ENCODE data around the gene CHKA. TPM values are rescaled to one million over a fixed set of nuclear protein-coding genes. Genes with fewer than 3 reads are reported as not detected.

Gene CHKA
- total RNA-seq, 4 donors from 2014 or later, result 86.8 to 106 (median 93.1) TPM

DNA sequence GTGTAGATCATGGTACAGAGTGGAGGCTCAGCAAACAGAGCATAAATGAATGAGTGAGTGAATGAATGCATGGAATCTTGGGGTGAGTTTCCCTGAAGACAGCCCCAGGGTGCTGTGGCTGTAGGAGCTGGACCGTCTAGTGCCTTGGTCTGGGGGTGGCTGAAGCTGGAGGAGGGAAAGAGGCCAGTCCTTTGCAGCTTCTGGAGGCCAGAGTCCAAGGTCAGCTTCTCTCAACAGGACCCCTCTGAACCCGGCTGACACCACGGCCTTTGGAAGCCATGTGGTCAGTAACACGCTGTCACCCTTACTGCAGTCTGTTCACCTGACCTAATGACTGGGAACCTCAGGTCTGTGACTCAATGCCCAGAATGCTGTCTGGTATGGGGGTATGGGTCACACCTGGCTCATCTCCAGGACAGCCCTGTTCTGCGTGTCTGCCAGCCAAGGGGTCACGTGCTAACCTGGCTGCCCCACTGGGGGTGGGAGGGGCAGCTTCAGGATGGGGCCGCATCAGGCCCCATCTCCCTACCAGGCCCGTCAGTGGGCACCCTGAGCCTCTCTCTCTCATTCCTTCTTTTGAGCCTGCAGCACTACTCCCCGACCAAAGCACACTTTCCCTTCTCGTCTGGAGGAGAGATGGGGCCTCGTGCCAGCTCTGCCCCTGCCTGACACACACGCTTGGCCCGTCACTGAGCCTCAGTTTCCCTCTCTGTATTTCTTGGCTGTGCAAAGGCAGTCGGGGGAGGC is 24.1 kb upstream of the CHKA start:
- peak; percentile 63 to 67 for DNase-seq
- WGBS, 2 donors, result 51 to 67% methylated on average over 12 to 14 of the region's 14 CpGs
- Histone ChIP-seq H3K4me1 (peaks cover 65 to 86% of the 10 kb centered on the region in 2 donors), H3K9me3 (no peaks in the 10 kb centered on the region), H3K36me3 (no peaks in the 10 kb centered on the region), H3K4me3 (replicated peaks in 1 of 3) (no peak overlapping the region), H3K27me3 (no peaks in the 10 kb centered on the region), H3K27ac (peak overlapping the region; percentile 93 to 99 (median 95))
- TF ChIP-seq, protein P1, sequence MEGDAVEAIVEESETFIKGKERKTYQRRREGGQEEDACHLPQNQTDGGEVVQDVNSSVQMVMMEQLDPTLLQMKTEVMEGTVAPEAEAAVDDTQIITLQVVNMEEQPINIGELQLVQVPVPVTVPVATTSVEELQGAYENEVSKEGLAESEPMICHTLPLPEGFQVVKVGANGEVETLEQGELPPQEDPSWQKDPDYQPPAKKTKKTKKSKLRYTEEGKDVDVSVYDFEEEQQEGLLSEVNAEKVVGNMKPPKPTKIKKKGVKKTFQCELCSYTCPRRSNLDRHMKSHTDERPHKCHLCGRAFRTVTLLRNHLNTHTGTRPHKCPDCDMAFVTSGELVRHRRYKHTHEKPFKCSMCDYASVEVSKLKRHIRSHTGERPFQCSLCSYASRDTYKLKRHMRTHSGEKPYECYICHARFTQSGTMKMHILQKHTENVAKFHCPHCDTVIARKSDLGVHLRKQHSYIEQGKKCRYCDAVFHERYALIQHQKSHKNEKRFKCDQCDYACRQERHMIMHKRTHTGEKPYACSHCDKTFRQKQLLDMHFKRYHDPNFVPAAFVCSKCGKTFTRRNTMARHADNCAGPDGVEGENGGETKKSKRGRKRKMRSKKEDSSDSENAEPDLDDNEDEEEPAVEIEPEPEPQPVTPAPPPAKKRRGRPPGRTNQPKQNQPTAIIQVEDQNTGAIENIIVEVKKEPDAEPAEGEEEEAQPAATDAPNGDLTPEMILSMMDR (IDR thresholded peaks at IDR 0.05), result no peak
- TF ChIP-seq POLR2A (IDR thresholded peaks at IDR 0.05), result no peak
- intact Hi-C loops (cut with DNase I), result no loop called here

DNA sequence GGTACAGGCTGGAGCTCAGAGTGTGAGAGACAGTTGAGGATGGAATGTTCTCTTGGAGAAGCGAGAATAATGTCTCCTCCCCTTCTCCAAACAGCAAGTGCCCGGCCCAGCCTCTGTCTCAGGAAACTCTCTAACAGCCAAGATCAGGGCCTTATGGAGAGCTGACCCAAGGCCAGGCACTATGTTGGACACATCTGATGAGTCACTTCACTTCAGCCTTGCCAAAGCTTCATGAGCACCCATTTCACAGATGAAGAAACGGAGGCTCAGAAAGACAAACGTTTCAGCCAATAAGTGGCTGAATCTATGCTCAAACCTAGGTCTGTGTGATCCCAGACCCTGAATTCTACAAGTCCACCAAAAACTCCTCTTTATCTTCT is 22.1 kb upstream of the CHKA start:
- WGBS, 2 donors, result 87% methylated on average over 4 of the region's 4 CpGs
- no peaks in the 10 kb centered on the region for H3K9me3 ChIP-seq
- H3K36me3 ChIP-seq, result no peaks in the 10 kb centered on the region
- H3K4me1 ChIP-seq, result peaks cover 71 to 79% of the 10 kb centered on the region in 2 donors
- TF ChIP-seq, protein P1 (IDR thresholded peaks at IDR 0.05), result no peak
- no peak for TF ChIP-seq POLR2A (IDR thresholded peaks at IDR 0.05)
- peak overlapping the region; percentile 89 to 92 (median 89) for H3K27ac ChIP-seq
- H3K4me3 ChIP-seq (replicated peaks in 1 of 3), result no peak overlapping the region
- intact Hi-C loops (cut with DNase I), result no loop called here
- H3K27me3 ChIP-seq, result no peaks in the 10 kb centered on the region
- no peak for DNase-seq

DNA sequence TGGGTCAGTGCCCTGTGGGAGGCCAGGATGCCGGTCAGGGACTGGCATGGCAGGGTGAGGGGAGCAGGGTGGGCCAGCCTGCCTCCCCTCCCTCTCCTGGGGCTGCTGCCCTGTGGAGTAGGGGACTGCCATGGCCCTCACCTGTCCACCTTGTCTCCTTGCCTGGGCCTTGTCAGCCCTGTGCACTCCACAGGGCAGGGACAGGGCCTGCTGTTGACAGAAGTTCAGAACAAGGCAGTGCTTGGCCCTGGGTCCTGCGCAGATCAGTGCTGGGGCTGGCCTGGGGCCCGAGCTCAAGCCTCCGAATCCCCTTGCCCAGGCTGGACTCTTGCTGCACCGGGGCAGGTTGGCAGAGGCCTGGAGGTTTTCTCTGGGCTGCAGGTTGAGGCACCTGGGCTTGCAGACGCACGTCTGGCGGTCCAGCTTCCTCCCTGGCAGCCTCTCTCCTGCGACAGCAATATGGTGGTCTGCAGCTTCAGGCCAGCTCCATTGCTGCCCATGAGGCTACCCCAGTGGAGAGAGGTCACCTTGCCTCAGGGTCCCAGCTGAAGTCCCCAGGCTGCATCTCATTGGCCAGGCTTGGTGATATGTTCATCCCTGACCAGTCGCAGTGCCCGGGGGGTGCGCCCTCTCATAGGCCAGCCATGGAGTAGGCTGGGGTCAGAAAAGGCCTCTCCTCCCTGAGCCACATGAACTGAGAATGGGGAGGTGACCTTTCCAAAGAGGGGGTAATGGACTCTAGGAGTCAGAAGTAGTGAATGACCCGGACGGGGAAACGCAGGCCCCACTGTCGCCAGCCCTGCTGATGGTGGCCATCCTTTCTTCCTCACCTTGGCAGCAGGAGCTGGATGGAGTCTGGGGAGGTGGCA is 21.5 kb upstream of the CHKA start:
- H3K27ac ChIP-seq, result peak overlapping the region; percentile 89 to 92 (median 89)

DNA sequence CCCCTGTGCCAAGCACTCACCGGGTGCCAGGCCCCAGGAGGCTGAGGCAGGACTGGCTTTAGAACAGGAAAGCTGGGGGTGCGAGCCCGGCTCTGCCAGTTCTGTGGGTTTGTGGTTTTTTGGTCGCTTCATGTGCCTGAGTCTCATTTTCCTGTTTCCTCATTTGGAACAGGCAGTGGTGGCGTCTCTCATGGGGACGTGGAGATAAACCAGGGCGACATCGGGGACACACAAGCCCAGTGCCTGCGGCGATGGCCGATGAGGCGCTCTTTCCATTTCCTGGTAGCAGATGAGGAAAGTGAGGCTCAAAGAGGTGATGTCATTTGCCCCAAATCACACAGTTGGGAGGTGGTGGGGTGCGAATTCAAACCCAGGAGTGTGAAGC is 20.8 kb upstream of the CHKA start:
- Histone ChIP-seq H3K4me3 (replicated peaks in 1 of 3) (no peak overlapping the region), H3K27me3 (no peaks in the 10 kb centered on the region), H3K9me3 (no peaks in the 10 kb centered on the region), H3K36me3 (no peaks in the 10 kb centered on the region), H3K4me1 (peaks cover 72 to 79% of the 10 kb centered on the region in 2 donors), H3K27ac (peak overlapping the region; percentile 89 to 92 (median 89))
- intact Hi-C loops (cut with DNase I), result no loop called here
- peak; percentile 83 to 87 for DNase-seq
- WGBS, 2 donors, result 71% methylated on average over 9 to 13 of the region's 13 CpGs
- no peak for TF ChIP-seq POLR2A (IDR thresholded peaks at IDR 0.05)
- TF ChIP-seq, protein P1 (IDR thresholded peaks at IDR 0.05), result no peak

More for the DNA sequence above, 21.5 kb upstream of the CHKA start:
- 88 to 94% methylated on average over 9 to 13 of the region's 16 CpGs for WGBS, 2 donors
- H3K27me3 ChIP-seq, result no peaks in the 10 kb centered on the region
- no peaks in the 10 kb centered on the region for H3K36me3 ChIP-seq
- peak in 1 of 2 donors; percentile 58 for DNase-seq
- TF ChIP-seq, protein P1 (IDR thresholded peaks at IDR 0.05), result no peak
- peaks cover 72 to 79% of the 10 kb centered on the region in 2 donors for H3K4me1 ChIP-seq
- H3K4me3 ChIP-seq (replicated peaks in 1 of 3), result no peak overlapping the region
- H3K9me3 ChIP-seq, result no peaks in the 10 kb centered on the region
- intact Hi-C loops (cut with DNase I), result no loop called here

Data from thyroid gland (tissue), 4 donors.